Aorta (tissue), 5 donors: Measurements from ENCODE around the gene RPTOR. TPM values are rescaled to one million over a fixed set of nuclear protein-coding genes. Genes with fewer than 3 reads are reported as not detected.

ENCODE experiments used
- ATAC-seq: fragments of 200-7000 bp; cut with Tn5 transposase; one replicate; pipeline ENCODE4 v1.9.1; 2022; ENCODE audit warnings: moderate library complexity; ENCODE audit not compliant: low FRiP score
- DNase-seq, 2 donors: peaks; one replicate each; pipeline ENCODE4 v3.0.0-alpha.2; 2020
- H3K27ac ChIP-seq, 2 donors: one replicate each; pipeline ENCODE4 v1.5.1; 2013; ENCODE audit warnings: low read length in 2 of 2, mild to moderate bottlenecking in 2 of 2, moderate library complexity in 2 of 2, control low read depth in 1 of 2, inconsistent platforms in 1 of 2, low read depth in 1 of 2
- H3K27me3 ChIP-seq, 2 donors: one replicate each; pipeline ENCODE4 v1.6.1; 2013; ENCODE audit warnings: control low read depth in 1 of 2, low read length in 1 of 2, mild to moderate bottlenecking in 1 of 2, moderate library complexity in 1 of 2; ENCODE audit not compliant: insufficient read depth in 2 of 2, control insufficient read depth in 1 of 2
- H3K36me3 ChIP-seq, 2 donors: one replicate each; pipeline ENCODE4 v1.6.1; 2013; ENCODE audit warnings: control low read depth in 1 of 2, low read length in 1 of 2, mild to moderate bottlenecking in 1 of 2; ENCODE audit not compliant: insufficient read depth in 2 of 2, control insufficient read depth in 1 of 2
- H3K4me1 ChIP-seq, 2 donors: one replicate each; pipeline ENCODE4 v1.6.1; 2013; ENCODE audit warnings: low read length in 2 of 2, control low read depth in 1 of 2, mild to moderate bottlenecking in 1 of 2, moderate library complexity in 1 of 2; ENCODE audit not compliant: insufficient read depth in 2 of 2, control insufficient read depth in 1 of 2
- H3K4me3 ChIP-seq, 2 donors: one replicate each; pipeline ENCODE4 v1.5.1; 2013; ENCODE audit warnings: low read length in 2 of 2, control low read depth in 1 of 2, mild to moderate bottlenecking in 1 of 2
- H3K9me3 ChIP-seq: one replicate; pipeline ENCODE4 v1.6.1; 2013; ENCODE audit warnings: mild to moderate bottlenecking, low read length; ENCODE audit not compliant: control insufficient read depth
- whole genome bisulfite sequencing, 2 donors: extraction: QIAGEN DNeasy Blood & Tissue Kit; methylation state at CpG; one replicate each; pipeline ENCODE4 v1.1.7; 2013; 5-methylcytosine and 5-hydroxymethylcytosine counted together
- intact Hi-C, 2 donors: fragments of 100-400 bp; cut with DNase I; formaldehyde crosslinking; loops; one replicate each; pipeline versions ENCODE4 v1.14.2 to v1.15.0; 2022
- polyA plus RNA-seq, 2 donors: library from polyadenylated mRNA; stranded (reverse); fragments of 200-250 nt; gene quantifications; one replicate each; pipeline ENCODE4 v1.2.3, GENCODE V29; 2013
- total RNA-seq, 2 donors: library from RNA; stranded (reverse); fragmentation: NEBNext Ultra II Directional; extraction: Animal tissue kit (Norgen Biotek cat#: 25700); gene quantifications; one replicate each; pipeline ENCODE4 v1.2.1, GENCODE V29; 2021
- donor health status: healthy with polysubstance abuse.
- donor health status: Bipolar disorder and iron deficiency.
- donor health status: DM: no; HTN: no; CAD: no.
- donor health status: DM: no; HTN: no; CAD: no.
- donor health status: DM: yes; HTN: yes; CAD: no.

Gene RPTOR
- total and polyA plus RNA-seq, 4 donors, result 2.1 to 31.4 (median 18.6) TPM

DNA sequence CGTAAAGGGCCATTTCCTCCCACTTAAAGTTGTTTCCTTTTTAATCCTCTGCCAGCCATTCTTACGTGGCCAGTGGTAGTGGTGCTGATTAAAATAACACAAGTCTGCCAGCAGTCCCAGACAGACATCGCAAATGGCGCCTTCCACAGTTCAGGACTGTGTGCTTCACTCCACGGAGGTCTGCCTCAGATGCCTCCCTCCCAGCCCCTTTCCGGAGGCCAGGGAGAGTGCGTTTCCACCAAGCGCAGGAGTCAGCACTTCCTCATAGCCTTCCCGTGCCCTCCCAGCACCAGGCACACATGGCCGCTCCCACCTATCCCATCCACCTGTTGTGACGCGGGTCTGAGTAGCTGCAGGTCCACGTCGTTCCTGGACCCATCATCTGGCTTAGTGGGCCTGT, 205.6 kb downstream of the RPTOR start:
- Histone ChIP-seq H3K27ac (no peak overlapping the region), H3K36me3 (no peaks in the 10 kb centered on the region), H3K27me3 (no peaks in the 10 kb centered on the region), H3K9me3 (no peaks in the 10 kb centered on the region), H3K4me1 (no peaks in the 10 kb centered on the region), H3K4me3 (no peak overlapping the region)
- intact Hi-C loops, result no loop called here
- DNase-seq (no peak), ATAC-seq (no peak)
- 65 to 69% methylated on average over 14 of the region's 14 CpGs for WGBS, 2 donors

- Histone ChIP-seq H3K9me3 (no peaks in the 10 kb centered on the region), H3K27ac (no peak overlapping the region), H3K27me3 (no peaks in the 10 kb centered on the region), H3K4me1 (no peaks in the 10 kb centered on the region), H3K36me3 (no peaks in the 10 kb centered on the region), H3K4me3 (no peak overlapping the region)
- intact Hi-C loops, result no loop called here
- DNase-seq, result peak in 1 of 2 donors; percentile 43
- ATAC-seq, result no peak
- 88 to 91% methylated on average over 30 of the region's 30 CpGs for WGBS, 2 donors
These were observed 206.7 kb downstream of the RPTOR start for GRCh38 chr17:80751070-80751945.

- Histone ChIP-seq H3K4me3 (no peak overlapping the region), H3K36me3 (no peaks in the 10 kb centered on the region), H3K9me3 (no peaks in the 10 kb centered on the region), H3K4me1 (no peaks in the 10 kb centered on the region), H3K27me3 (no peaks in the 10 kb centered on the region), H3K27ac (no peak overlapping the region)
- intact Hi-C loops, result no loop called here
- WGBS, 2 donors, result 88 to 90% methylated on average over 6 of the region's 6 CpGs
- ATAC-seq, result no peak
- no peak for DNase-seq
These were observed 207.4 kb downstream of the RPTOR start for GRCh38 chr17:80751946-80752581.

DNA sequence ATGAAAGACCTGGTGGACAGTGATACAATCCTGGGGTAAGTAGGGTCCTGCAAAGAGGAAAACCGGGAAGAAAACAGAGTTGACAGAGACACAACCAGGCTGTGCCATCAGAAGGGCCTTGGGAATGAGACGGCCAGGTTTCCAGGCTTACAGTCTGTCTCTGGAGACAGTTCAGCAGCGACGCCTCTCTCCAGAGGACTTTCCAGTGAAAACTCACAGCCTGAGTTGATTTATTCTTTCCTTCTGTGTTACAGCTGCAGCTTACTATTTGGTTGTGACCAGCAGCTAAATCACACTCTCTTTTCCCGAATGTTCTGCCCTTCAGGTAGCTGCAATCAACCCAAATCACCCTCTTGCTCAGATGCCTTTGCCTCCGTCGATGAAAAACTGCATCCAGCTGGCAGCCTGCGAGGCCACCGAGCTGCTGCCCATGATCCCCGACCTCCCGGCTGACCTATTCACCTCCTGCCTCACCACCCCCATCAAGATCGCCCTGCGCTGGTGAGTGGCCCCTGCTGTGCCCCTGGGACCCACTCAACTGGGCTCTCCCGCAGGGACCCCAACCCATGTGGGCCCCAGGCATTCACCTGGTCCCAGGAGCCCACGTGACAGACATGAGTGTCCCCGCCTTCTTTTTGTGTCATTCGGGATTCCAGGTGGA, 209.2 kb downstream of the RPTOR start:
- WGBS, 2 donors, result 75 to 85% methylated on average over 17 of the region's 17 CpGs
- intact Hi-C loops, result no loop called here
- Histone ChIP-seq H3K27ac (no peak overlapping the region), H3K9me3 (no peaks in the 10 kb centered on the region), H3K36me3 (no peaks in the 10 kb centered on the region), H3K4me3 (no peak overlapping the region), H3K4me1 (no peaks in the 10 kb centered on the region), H3K27me3 (no peaks in the 10 kb centered on the region)
- no peak for DNase-seq
- peak; percentile 8 for ATAC-seq

DNA sequence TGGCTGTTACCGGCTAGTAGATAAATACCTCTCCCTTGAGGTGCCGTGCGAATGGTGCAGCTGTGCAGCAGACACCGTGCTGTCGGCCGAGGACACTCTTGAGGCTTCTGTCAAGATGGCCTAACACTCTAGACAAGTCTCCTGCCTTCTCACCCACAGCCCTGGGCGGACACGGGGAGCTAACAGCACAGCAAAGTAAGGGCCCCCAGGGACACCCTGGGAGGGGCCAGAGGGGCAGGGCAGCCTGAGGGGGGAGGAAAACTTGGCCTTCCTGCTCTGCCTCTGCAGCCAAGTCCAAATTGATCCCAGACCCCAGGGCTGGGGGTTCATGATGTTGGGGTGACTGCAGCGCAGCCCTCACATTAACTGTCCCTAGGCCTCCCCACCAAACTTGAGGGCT, 210.2 kb downstream of the RPTOR start:
- 86 to 90% methylated on average over 9 of the region's 9 CpGs for WGBS, 2 donors
- no peak overlapping the region for H3K4me3 ChIP-seq
- H3K27me3 ChIP-seq, result no peaks in the 10 kb centered on the region
- H3K27ac ChIP-seq, result no peak overlapping the region
- intact Hi-C loops, result no loop called here
- no peaks in the 10 kb centered on the region for H3K36me3 ChIP-seq
- no peak for ATAC-seq
- H3K4me1 ChIP-seq, result no peaks in the 10 kb centered on the region
- DNase-seq, result no peak
- H3K9me3 ChIP-seq, result no peaks in the 10 kb centered on the region

GRCh38 chr17:80755650-80756405, 211.2 kb downstream of the RPTOR start:
- ATAC-seq (no peak), DNase-seq (no peak)
- H3K9me3 ChIP-seq, result no peaks in the 10 kb centered on the region
- WGBS, 2 donors, result 97 to 99% methylated on average over 5 of the region's 5 CpGs
- no peak overlapping the region for H3K27ac ChIP-seq
- H3K4me1 ChIP-seq, result no peaks in the 10 kb centered on the region
- H3K4me3 ChIP-seq, result no peak overlapping the region
- no peaks in the 10 kb centered on the region for H3K27me3 ChIP-seq
- H3K36me3 ChIP-seq, result no peaks in the 10 kb centered on the region
- intact Hi-C loops, result no loop called here

- Histone ChIP-seq H3K4me1 (no peaks in the 10 kb centered on the region), H3K27ac (no peak overlapping the region), H3K27me3 (no peaks in the 10 kb centered on the region), H3K9me3 (no peaks in the 10 kb centered on the region), H3K4me3 (no peak overlapping the region), H3K36me3 (no peaks in the 10 kb centered on the region)
- DNase-seq, result no peak
- intact Hi-C loops, result no loop called here
- WGBS, 2 donors, result 73 to 76% methylated on average over 18 of the region's 18 CpGs
- no peak for ATAC-seq
These were observed 214.1 kb downstream of the RPTOR start for GRCh38 chr17:80758481-80759376.

DNA sequence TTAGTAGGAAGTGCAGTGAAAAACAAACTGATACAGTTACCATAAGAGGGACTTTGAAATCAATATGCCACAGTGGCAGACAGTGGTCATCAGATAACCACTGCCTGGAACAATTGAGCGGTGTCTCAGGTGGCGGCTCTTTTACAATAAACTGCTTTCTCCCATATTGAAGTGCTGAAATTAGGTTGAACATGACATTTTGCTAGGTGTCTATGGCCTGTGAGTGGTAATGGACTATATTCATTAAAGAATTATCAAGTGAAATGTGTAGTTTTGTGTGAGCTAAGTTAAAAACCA, 214.7 kb downstream of the RPTOR start:
- Histone ChIP-seq H3K27me3 (no peaks in the 10 kb centered on the region), H3K27ac (no peak overlapping the region), H3K36me3 (no peaks in the 10 kb centered on the region), H3K4me1 (no peaks in the 10 kb centered on the region), H3K4me3 (no peak overlapping the region), H3K9me3 (no peaks in the 10 kb centered on the region)
- no peak for DNase-seq
- ATAC-seq, result no peak
- intact Hi-C loops, result no loop called here
- 97 to 98% methylated on average over 2 of the region's 2 CpGs for WGBS, 2 donors
